Measurements from ENCODE around the gene ZNF850. TPM values are rescaled to one million over a fixed set of nuclear protein-coding genes. Genes with fewer than 3 reads are reported as not detected.
"Not testable (repeated sequence)": the region's sequence is repeated elsewhere in the genome, so short reads cannot be mapped to it uniquely, and the experiment has no call there.

The ZNF850 gene
- 1 to 10 TPM; 5.0 to 6.0 TPM for total RNA-seq

DNA sequence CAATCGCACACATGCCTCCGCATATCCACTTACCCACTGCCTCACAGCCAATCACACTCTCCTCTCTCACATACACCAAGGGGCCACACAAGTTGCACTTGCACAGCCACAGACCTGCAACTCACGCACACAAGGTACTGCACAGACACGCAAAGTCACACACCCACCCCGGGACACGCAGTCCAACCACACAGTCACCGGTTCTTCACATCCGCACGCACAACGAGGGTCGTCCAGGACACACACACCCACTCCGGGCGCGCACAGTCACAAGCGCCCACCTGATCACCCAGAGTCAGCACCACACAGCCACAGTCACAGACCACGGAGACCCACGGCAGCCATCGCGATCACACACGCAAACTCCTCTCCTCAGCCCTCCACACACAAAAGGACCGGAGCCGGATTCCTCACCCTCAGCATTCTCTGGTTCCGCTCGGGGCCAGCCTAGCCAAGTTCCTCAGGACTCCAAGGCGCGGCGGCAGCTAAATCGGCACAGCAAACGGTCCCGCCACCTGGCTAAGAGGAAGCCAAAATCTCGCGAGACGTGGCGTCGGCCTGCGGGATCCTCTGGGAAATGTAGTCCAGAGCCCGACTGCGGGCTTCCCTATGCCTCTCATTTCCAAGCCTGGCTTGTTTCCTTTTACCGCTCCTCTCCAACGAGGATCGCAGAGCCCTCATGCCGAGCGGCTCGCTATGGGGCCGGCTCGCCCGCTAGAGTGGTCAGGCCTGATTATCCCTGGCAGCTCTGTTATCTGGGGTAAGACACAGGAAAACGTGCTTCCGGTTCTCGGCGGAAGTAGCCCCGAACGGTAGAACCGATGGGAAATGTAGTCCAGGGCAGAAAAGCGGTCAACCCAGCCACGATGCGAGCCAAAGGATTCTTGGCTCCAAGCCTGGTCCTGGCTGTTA lies at the start of gene ZNF850:
Gene ZNF850 (minus strand): TSS at position 497 of the 912 bp plus-strand sequence. CDS start 10,201 bp downstream, outside the sequence.
- ChIA-PET CTCF (interaction anchor here (1.0 kb wide), 1 partner anchor 24 kb away, joined by 4 read pairs; no protein-coding TSS in a partner anchor), POLR2A (interaction anchor here (0.9 kb wide), 1 partner anchor 77 kb away, joined by 3 read pairs; no protein-coding TSS in a partner anchor)

- ChIA-PET POLR2A (no interaction called here), CTCF (no interaction called here)
Observed at GRCh38 chr19:36821758-36822157, 49.2 kb upstream of the ZNF850 start.

DNA sequence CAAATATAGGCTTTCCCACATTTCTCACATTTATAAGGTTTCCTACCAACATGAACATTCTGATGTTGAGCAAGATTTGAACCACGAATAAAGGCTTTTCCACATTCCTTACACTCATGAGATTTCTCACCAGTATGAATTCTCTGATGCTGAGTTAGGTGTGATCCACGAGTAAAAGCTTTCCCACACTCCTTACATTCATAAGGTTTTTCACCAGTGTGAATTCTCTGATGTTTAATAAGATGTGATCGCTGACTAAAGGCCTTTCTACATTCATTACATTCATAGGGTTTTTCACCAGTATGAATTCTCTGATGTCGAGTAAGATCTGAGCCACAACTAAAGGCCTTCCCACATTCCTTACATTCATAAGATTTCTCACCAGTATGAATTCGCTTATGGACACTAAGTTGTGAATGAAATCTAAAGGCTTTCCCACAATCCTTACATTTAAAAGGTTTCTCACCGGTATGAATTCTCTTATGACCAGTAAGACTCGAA lies 46.6 kb upstream of the ZNF850 start:
- ChIA-PET CTCF (no interaction called here), POLR2A (no interaction called here)

- ChIA-PET POLR2A (no interaction called here), CTCF (no interaction called here)
Observed at GRCh38 chr19:36807029-36807428, 34.4 kb upstream of the ZNF850 start.

GRCh38 chr19:36805364-36805763 lies 32.8 kb upstream of the ZNF850 start:
- CTCF ChIA-PET = interaction anchor here (0.6 to 1.2 kb wide), 2 partner anchors 9 to 149 kb away, joined by 3 read pairs; no protein-coding TSS in a partner anchor
- POLR2A ChIA-PET = no interaction called here

DNA sequence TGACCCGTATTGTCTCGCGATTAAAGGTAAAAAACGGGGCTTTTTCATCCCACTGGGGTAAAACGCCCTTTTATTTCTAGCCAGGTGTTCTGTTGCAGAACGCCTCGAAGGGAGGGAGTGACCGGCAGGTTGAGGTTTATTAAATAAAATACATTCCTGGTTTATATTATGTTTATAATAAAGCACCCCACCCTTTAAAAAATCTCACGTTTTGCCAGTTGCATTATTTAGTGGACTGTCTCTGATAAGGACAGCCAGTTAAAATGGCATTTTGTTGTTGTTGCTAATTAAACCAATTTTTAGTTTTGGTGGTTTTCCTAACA lies 25.1 kb upstream of the ZNF850 start:
- CTCF ChIA-PET = no interaction called here
- POLR2A ChIA-PET = interaction anchor here (0.6 kb wide), 1 partner anchor 53 kb away, joined by 3 read pairs; the partner anchor contains the start of gene ZNF345

DNA sequence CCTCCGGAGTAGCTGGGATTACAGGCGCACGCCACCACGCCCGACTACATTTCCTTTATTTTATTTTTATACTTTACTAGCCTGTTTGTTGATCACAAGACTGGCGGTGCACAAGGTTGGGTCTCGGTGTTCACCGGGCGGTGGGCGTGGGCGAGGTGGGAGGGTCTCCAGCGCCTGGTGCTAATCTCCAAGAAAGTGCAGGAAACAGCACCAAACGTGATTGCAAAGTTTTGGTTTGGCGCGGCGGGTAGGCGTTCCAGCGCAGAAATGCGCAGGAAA lies 24.0 kb upstream of the ZNF850 start:
- CTCF ChIA-PET = interaction anchor here (0.9 kb wide), 1 partner anchor 24 kb away, joined by 4 read pairs; the partner anchor contains the start of gene ZNF850

DNA sequence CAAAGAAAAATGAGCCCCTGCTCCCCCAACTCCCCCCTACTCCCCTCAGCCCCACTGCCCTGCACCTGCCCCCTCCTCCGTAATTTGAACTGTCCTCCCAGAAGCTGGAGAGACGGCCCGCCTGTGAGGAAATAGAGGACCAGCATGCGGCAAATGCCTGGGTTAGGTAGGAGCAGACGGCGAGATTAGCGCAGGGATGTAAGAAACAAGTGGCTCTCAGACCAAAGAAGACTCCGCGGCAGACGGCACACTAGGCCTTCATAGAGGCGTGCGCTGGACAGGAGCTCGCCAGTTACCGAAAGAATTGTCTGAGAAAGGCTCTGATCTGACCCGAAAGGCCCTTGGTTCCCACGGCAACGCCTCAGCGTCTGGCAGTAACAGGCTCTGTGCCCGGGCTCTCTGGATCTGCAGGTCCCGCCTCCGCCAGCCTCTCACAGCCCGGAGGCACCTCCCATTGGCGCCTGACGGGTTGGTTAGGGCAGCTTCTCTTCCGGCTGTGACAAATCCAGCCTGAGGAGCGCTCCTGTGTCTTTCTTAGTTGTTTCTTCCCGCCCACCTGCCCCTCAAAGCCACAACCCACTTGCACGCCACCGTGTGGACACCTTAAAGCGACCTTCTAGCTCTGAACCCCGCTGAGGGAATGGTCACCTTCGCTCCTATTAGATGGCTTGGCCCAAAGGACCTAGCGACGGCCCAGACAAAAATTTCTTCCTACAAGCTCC lies 19.0 kb upstream of the ZNF850 start:
- POLR2A ChIA-PET, CTCF ChIA-PET: not testable (repeated sequence)

More for the DNA sequence above, 24.0 kb upstream of the ZNF850 start:
- POLR2A ChIA-PET = interaction anchor here (0.6 kb wide), 1 partner anchor 139 kb away, joined by 5 read pairs; no protein-coding TSS in a partner anchor

DNA sequence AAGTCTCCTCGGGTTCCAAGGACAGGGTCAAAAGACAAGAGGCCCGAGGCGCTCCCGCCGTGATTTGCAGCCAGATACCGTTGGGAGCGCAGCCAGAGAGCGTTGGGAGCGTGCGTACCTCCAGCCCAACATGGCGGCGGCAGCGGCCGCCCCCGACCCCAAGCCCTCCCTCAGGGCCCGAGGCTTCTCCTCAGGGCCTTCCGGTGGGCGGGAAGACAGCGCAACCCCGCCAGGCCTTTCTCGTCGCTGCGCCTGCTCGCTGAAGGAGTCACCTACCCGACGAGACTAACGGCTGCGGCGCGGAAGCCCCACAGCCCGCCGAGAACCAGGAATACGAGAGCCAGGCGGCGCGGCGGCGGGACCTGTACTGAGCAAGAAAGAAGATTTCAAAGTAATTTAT lies 3.2 kb upstream of the ZNF850 start:
- POLR2A ChIA-PET = no interaction called here

DNA sequence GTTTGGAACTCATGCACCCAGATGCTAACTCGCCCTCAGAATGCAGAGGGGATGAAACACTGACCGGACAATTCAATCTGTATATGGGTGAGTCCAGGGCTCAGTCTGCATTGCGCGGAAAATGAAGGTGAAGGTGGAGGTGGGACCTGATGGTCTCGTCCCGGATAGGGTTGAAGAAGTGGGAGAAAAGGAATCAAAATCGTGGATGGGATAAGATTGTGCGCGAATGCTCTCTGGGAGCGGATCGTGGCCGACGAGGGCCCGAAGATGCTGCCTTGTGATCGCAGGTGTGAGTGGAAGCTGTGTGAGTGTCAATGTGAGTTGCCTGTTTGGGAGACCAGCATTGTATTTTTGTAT lies 594 bp upstream of the ZNF850 start:
- ChIA-PET POLR2A (interaction anchor here (0.6 kb wide), 1 partner anchor 366 kb away, joined by 9 read pairs; no protein-coding TSS in a partner anchor), CTCF (interaction anchor here (1.0 kb wide), 1 partner anchor 24 kb away, joined by 4 read pairs; no protein-coding TSS in a partner anchor)

More for the DNA sequence above, 3.2 kb upstream of the ZNF850 start:
- CTCF ChIA-PET = no interaction called here

DNA sequence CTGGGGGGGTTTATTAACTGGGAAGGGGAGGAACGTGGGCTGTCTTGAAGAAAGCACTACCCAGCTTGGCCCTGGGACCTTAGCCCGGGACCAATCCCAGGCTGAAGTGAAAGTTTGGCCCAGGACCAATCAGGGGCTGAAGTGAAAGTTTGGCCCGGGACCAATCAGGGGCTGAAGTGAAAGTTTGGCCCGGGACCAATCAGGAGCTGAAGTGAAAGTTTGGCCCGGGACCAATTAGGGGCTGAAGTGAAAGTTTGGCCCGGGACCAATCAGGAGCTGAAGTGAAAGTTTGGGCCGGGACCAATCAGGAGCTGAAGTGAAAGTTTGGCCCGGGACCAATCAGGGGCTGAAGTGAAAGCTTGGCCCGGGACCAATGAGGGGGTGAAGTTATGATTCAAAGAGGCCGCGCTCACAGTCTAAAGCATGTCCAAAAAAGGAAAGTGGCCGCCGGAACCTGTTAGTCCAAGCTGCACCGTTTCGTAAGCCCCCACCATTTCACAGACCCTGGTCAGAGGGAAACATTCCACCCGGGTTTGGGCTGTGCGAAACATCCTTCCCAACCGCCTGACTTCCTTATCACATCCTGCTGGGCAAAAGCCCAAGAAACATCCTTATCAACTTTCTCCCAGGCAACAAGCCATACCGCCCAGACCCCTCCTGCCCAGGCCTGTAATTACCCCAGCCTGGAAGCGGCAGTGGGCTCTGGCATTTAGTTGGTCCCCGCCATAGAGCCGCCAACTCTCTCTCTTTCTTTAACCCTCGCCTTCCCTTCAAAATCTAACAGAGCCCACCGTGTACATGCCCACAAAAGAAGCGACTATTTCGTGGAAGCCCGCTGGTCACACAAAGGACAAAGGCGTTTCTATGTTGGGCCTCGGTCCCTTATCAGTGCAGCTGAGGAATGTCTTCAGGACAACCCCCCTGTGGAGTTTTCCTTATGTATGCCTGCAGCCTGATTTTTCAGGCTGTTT lies 1.1 kb downstream of the ZNF850 start:
- CTCF ChIA-PET = no interaction called here
- POLR2A ChIA-PET = interaction anchor here (0.6 to 0.9 kb wide), 2 partner anchors 78 to 1110 kb away, joined by 3 to 4 read pairs; no protein-coding TSS in a partner anchor

- ChIA-PET POLR2A (no interaction called here), CTCF (no interaction called here)
Observed at GRCh38 chr19:36750066-36750691, 22.4 kb downstream of the ZNF850 start.

GRCh38 chr19:36749613-36750012 lies 23.0 kb downstream of the ZNF850 start:
- CTCF ChIA-PET, POLR2A ChIA-PET: not testable (repeated sequence)

GRCh38 chr19:36748431-36749275 lies 24.0 kb downstream of the ZNF850 start:
- CTCF ChIA-PET = no interaction called here
- POLR2A ChIA-PET = no interaction called here

DNA sequence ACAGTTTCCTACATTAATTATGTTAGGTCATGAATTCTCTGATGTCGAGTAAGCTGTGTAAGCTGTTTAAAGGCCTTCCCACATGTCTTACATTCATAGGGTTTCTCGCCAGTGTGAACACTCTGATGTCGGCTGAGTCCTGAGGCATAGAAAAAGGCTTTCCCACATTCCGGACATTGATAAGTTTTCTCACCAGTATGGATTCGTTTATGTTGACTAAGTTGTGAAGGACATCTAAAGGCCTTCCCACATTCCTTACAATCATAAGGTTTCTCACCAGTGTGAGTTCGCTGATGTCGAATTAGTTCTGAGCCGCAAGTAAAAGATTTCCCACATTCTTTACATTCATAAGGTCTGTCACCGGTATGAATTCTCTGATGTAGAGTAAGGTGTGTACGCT lies 24.9 kb downstream of the ZNF850 start:
- ChIA-PET CTCF (no interaction called here), POLR2A (no interaction called here)

DNA sequence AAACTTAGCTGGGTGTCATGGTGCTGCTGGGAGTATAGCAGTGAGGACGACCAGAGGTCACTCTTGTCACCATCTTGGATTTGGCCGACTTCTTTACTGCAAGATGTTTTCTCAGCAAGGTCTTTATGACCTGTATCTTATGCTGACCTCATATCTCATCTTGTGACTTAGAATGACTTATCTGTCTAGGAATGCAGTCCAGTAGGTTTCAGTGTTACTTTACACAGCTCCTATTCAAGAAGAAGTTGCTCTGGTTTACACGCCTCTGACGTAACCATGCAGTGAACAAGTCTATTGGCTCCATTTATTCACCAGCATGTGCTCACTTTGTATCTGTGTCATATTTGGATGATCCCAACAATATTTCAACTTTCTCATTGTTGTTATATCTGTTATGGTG lies 26.7 kb downstream of the ZNF850 start:
- ChIA-PET POLR2A (no interaction called here), CTCF (no interaction called here)

- POLR2A ChIA-PET, CTCF ChIA-PET: not testable (repeated sequence)
Observed at GRCh38 chr19:36736166-36736565, 36.4 kb downstream of the ZNF850 start.
